Measurements from ENCODE around the gene FTO.

The FTO gene

GRCh38 chr16:54193665-54194333 is 489.8 kb downstream of the FTO start:
- peak; percentile 92 for DNase-seq

GRCh38 chr16:54194334-54194743 is 490.4 kb downstream of the FTO start:
- peak; percentile 71 for DNase-seq

- DNase-seq, result no peak
Measured at GRCh38 chr16:54197758-54198157, 493.8 kb downstream of the FTO start.

- no peak for DNase-seq
Measured at GRCh38 chr16:54199487-54200160, 495.7 kb downstream of the FTO start.

- no peak for DNase-seq
Measured at GRCh38 chr16:54200161-54200534, 496.2 kb downstream of the FTO start.

GRCh38 chr16:54200720-54201119 is 496.8 kb downstream of the FTO start:
- no peak for DNase-seq

GRCh38 chr16:54201200-54201599 is 497.2 kb downstream of the FTO start:
- peak; percentile 17 for DNase-seq

Measured in DMS53 (cell line).